BE2C (cell line): ENCODE results near the gene COL8A1.

Experiments
- DNase-seq: peaks from one replicate; pipeline ENCODE4 v3.0.0-alpha.2; 2020
- H3K27me3 ChIP-seq: fragments of 250-450 bp; sonication (Bioruptor Pico); 2 replicates; pipeline ENCODE4 v1.5.1; 2020; ENCODE audit warnings: mild to moderate bottlenecking
- H3K36me3 ChIP-seq: fragments of 250-450 bp; sonication (Bioruptor Pico); 2 replicates; pipeline ENCODE4 v1.5.1; 2020; ENCODE audit warnings: mild to moderate bottlenecking
- H3K4me1 ChIP-seq: fragments of 250-450 bp; sonication (Bioruptor Pico); 2 replicates; pipeline ENCODE4 v1.5.1; 2020
- H3K4me3 ChIP-seq: 2 replicates; pipeline ENCODE4 v1.5.1; 2011; ENCODE audit warnings: low read depth, low read length
- H3K9me3 ChIP-seq: fragments of 250-450 bp; sonication (Bioruptor Pico); 2 replicates; pipeline ENCODE4 v1.5.1; 2020
- TF ChIP-seq, protein P1 (sequence below): IDR thresholded peaks from 2 replicates; pipeline ENCODE4 v1.5.1; 2012; ENCODE audit warnings: mild to moderate bottlenecking, low read depth, low read length

COL8A1 gene

DNA sequence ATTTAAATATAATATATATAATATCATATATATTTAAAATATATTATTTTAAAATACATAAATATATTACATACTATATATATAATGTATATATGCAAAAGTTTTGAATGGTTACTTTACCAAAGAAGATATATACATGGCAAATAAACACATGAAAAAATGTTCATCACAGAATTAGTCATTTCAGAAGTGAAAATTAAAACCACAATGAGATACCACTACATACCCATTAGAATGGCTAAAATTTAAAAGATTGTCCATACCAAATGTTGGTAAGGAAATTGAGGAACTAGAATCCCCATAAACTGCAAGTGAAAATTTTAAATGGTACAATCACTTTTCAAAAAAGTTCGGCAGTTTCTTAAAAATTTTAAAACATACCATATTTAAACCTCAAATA is 23.6 kb upstream of the COL8A1 start:
- no peaks in the 10 kb centered on the region for H3K4me1 ChIP-seq
- TF ChIP-seq, protein P1, sequence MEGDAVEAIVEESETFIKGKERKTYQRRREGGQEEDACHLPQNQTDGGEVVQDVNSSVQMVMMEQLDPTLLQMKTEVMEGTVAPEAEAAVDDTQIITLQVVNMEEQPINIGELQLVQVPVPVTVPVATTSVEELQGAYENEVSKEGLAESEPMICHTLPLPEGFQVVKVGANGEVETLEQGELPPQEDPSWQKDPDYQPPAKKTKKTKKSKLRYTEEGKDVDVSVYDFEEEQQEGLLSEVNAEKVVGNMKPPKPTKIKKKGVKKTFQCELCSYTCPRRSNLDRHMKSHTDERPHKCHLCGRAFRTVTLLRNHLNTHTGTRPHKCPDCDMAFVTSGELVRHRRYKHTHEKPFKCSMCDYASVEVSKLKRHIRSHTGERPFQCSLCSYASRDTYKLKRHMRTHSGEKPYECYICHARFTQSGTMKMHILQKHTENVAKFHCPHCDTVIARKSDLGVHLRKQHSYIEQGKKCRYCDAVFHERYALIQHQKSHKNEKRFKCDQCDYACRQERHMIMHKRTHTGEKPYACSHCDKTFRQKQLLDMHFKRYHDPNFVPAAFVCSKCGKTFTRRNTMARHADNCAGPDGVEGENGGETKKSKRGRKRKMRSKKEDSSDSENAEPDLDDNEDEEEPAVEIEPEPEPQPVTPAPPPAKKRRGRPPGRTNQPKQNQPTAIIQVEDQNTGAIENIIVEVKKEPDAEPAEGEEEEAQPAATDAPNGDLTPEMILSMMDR: no peak
- no peaks in the 10 kb centered on the region for H3K36me3 ChIP-seq
- H3K27me3 ChIP-seq: no peaks in the 10 kb centered on the region; the same call in 1 of the 2 replicates
- no peak for DNase-seq
- no peak overlapping the region for H3K4me3 ChIP-seq
- no peaks in the 10 kb centered on the region for H3K9me3 ChIP-seq

DNA sequence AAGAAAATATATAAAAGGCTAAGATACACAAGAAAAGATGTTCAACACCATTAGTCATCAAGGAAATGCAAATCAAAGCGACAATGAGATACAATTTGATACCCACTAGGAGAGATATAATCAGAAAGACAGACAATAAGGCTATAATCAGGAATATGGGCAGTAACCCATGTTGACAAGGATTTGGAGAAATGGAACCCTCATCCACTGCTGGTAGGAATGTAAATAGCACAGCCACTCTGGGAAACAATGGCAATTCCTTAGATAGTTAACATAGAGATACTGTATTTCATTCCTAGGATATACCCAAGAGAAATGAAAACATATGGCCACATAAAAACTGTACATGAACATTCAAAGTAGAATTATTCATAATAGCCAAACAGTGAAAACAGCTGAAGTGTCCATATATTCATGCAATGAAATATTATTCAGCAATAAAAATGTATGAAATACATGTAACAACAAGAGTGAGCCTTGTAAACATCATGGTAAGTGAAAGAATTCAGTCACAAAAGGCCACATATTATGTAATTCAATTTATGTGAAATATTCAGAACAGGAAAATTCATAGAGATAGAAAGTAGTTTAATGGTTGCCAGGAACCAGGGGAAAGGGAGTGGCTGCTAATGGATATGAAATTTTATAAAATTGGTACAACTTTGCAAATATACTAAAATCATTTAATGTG is 18.2 kb upstream of the COL8A1 start:
- no peaks in the 10 kb centered on the region for H3K36me3 ChIP-seq
- H3K27me3 ChIP-seq: no peaks in the 10 kb centered on the region; the same call in 1 of the 2 replicates
- no peak for DNase-seq
- TF ChIP-seq, protein P1: no peak
- no peak overlapping the region for H3K4me3 ChIP-seq
- H3K9me3 ChIP-seq: no peaks in the 10 kb centered on the region
- H3K4me1 ChIP-seq: no peaks in the 10 kb centered on the region

DNA sequence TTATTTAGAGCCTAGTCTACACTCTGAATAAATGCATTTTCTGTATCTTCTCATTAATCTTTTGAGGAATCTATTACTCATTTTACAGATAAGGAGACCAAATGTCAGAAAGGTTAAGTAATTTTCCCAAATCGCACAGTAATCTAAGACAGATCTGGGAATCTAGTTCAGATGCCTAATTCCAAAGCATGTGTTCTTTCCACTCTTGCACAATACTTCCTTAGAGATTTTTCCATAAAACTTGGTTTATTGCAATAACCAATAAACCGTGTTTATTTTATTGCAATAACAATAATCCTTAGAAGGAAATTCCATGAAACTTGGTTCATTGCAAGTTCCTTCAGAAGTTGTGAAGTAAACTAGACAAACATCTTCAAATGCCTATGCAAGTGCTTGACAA is 17.4 kb upstream of the COL8A1 start:
- H3K9me3 ChIP-seq: no peaks in the 10 kb centered on the region

DNA sequence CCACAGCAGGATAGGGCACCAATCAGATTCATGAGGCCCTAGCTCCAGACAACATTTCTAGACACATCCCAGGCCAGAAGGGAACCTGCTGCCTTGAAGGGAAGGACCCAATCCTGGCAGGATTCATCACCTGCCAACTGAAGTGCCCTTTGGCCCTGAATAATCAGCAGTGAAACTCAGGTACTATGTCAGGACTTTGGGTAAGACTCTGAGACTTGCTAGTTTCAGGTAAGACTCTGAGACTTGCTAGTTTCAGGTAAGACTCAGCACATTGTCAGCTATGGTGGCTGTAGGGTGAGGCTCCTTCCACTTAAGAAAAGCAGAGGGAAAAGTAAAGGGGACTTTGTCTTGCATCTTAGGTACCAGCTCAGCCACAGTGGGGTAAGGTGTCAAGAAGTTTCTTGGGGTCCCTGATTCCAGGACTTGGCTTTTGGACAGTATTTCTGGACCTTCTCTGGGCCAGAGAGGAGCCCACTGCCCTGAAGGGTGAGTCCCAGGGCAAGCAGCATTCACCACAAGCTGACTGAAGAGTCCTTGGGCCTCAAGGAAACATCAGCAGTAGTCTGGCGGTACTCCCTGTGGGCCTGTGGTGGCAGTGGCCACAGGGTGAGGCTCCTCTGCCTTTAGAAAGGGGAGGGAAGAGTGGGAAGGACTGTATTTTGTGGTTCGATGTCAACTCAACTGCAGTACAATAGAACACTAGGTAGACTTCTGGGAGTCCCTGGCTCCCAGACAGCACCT is 13.7 kb upstream of the COL8A1 start:
- DNase-seq: no peak
- H3K36me3 ChIP-seq: no peaks in the 10 kb centered on the region
- TF ChIP-seq, protein P1: no peak

More for the DNA sequence above, 17.4 kb upstream of the COL8A1 start:
- H3K27me3 ChIP-seq: no peaks in the 10 kb centered on the region; the same call in 1 of the 2 replicates
- TF ChIP-seq, protein P1: no peak
- H3K36me3 ChIP-seq: no peaks in the 10 kb centered on the region
- no peaks in the 10 kb centered on the region for H3K4me1 ChIP-seq
- no peak for DNase-seq
- no peak overlapping the region for H3K4me3 ChIP-seq

DNA sequence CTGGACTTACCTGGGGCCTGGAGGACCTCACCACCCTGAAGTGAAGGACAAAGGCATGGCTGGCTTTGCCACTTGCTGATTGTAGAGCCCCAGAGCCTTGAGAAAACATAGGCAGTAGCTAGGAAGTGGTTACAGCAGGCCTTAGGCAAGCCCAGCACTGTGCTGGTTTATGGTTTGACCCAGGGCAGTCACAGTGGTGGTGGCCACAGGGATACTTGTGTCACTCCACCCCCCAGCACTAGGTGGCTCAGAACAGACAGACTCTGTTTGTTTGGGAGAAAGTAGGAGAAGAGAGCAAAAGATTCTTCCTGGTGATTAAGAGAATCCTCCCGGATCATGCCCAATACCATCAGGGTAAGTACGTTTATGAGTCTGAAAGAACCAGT is 13.2 kb upstream of the COL8A1 start:
- Histone ChIP-seq H3K9me3 (no peaks in the 10 kb centered on the region), H3K4me1 (no peaks in the 10 kb centered on the region), H3K27me3 (peaks cover 6% of the 10 kb centered on the region; the same call in 1 of the 2 replicates), H3K4me3 (no peak overlapping the region), H3K36me3 (no peaks in the 10 kb centered on the region)
- TF ChIP-seq, protein P1: no peak
- DNase-seq: no peak

More for the DNA sequence above, 13.7 kb upstream of the COL8A1 start:
- Histone ChIP-seq H3K9me3 (no peaks in the 10 kb centered on the region), H3K27me3 (peaks cover 6% of the 10 kb centered on the region; the same call in 1 of the 2 replicates), H3K4me3 (no peak overlapping the region), H3K4me1 (no peaks in the 10 kb centered on the region)
